GM18867 (cell line): ENCODE data around the gene OR4Q2.
"Not testable (repeated sequence)": the region's sequence is repeated elsewhere in the genome, so short reads cannot be mapped to it uniquely, and the experiment has no call there.

Source experiments
- ATAC-seq: cut with Tn5 transposase; IDR thresholded peaks from one replicate; pipeline ENCODE4 v1.9.1; 2021; ENCODE audit warnings: mild to moderate bottlenecking, moderate library complexity; ENCODE audit not compliant: unreplicated experiment

The OR4Q2 gene

DNA sequence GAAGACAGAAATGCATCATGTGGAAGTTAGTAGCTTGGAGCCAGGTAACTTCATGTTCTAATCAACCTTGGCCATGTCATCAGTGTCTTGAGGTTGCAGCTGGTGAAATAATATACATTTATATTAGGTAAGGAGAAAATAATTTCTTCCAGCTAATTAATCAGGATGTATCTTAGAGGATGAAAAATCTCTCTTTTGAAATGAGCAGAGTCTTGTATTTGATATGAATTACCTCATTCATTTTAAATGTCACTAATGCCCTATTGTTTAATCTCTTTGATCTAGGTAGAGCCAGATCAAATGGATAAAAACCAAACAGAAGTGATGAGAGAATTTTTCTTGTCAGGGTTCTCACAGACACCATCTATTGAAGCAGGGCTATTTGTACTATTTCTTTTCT is at the start of gene OR4Q2:
Gene OR4Q2, plus strand, starts transcription at position 301 of the 400 bp plus-strand sequence.
- ATAC-seq = no peak

DNA sequence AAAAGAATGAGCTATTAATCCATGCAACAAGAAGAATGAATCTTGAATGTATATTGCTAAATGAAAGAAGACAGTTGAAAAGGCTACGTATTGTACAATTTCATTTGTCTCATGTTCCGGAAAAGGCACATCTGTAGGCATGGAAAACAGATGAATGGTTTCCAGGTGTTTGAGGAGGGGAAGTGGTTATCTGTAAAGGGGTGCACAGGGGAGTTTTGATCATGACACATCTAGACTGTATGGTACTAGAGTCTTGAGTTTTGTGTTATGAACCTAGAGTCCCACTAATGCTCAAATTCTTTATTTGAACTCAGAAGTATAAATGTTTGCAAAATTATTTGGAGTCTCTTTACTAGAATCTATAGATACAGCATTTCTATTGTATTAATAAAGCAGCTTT is 32.2 kb upstream of the OR4Q2 start:
- not testable (repeated sequence) for ATAC-seq

DNA sequence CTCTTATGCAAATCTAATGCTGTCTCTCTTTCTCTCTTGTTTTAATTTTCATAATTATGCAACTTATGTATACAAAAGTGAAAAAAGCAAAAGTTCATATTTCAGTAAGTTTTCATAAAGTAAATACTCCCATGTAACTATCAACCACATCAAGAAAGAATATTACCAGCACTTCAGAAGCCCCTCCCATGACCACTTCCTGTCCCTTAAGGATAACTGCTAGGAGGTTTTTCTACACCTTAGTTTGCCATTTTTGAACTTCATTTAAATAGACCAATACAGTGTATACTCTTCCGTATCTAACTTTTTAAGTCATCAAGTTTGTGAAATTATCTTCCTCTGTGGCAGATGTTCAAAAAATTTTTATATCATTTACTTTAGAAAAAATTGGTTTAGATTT is 27.1 kb upstream of the OR4Q2 start:
- ATAC-seq = no peak

DNA sequence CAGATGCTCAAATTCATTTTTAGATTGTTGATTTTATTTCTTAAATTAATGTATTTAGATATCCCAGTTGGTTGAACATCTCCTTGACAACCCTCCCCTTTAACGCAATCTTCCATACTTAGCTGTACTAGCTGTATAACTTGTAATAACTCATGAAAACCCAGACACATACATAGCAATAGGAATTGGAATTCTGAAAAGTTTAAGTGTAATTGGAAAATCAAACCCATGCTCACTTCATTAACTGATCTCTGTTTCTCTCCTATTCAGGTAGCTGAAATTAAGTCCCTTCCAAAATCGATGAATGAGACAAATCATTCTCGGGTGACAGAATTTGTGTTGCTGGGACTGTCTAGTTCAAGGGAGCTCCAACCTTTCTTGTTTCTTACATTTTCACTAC is 26.7 kb upstream of the OR4Q2 start, which contains the start of gene OR4K15:
Gene OR4K15, plus strand, starts transcription at position 301 of the 400 bp plus-strand sequence. Its CDS starts 0 bp downstream, at position 301.
- ATAC-seq = no peak

DNA sequence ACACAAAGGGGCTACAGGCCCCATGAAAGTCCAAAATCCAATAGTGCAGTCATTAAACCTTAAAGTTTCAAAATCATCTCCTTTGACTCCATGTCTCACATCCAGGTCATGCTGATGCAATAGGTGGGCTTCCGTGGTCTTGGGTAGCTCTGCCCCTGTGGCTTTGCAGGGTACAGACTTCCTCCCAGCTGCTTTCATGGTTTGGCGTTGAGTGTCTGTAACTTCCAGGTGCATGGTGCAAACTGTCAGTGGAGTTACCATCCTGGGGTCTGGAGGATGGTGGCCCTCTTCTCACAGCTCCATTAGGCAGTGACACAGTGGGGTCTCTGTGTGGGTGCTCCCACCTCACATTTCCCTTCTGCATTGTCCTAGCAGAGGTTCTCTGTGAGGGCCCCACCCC is 8.5 kb upstream of the OR4Q2 start:
- ATAC-seq = no peak

DNA sequence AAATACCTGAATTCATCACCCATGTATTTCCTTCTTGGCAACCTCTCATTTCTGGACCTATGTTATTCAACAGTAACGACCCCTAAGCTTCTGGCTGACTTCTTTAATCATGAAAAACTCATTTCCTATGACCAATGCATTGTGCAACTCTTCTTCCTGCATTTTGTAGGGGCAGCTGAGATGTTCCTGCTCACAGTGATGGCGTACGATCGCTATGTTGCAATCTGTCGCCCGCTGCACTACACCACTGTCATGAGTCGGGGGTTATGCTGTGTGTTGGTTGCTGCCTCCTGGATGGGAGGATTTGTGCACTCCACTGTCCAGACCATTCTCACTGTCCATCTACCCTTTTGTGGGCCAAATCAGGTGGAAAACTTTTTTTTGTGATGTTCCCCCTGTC is 356 bp downstream of the OR4Q2 start:
- ATAC-seq = no peak

DNA sequence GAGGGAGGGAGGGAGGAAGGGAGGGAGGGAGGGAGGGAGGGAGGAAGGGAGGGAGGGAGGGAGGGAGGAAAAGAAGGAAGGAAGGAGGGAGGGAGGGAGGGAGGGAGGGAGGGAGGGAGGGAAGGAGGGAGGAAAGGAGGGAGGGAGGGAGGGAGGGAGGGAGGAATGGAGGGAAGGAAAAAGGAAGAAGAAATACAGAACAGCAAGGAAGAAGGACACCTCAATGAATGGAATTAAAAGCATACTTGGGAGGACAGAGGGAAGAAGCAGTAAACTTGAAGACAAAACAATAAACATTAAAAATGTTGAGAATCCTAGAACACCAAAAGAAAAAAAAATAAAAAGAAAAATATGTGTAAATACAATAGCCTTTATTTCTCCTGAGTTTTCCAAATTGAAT is 6.2 kb downstream of the OR4Q2 start:
- ATAC-seq = no peak

DNA sequence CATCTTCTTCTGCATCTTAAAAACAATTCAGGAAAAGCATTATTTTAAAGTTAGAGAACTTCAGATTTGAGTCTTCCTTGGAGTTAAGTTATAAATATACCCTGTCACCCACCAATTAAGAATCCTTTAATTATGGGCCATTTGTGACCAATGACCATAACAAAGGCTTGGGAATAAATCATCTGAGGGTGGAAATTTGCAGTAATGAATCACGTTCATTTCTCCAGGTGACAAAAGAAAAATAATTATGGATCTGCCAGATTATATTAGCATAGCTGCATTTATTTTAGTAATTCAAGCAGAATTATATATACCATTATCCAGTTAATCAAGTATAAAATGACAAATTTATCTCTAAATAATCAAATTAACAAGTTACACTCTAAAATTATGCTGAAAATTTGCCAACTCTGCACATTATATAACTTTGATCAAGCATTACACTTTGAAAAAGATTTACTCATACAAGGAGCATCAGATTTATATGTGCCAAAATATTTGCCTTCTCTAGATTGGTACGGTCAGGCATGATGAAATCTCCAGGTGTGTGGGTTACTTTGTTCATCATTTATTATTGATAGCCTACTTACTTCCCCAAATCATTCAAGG is 17.4 kb downstream of the OR4Q2 start, which contains the start of gene OR4K14:
Gene OR4K14, minus strand, starts transcription at position 51 of the 609 bp plus-strand sequence. CDS start 4,114 bp downstream, outside the sequence.
- no peak for ATAC-seq

DNA sequence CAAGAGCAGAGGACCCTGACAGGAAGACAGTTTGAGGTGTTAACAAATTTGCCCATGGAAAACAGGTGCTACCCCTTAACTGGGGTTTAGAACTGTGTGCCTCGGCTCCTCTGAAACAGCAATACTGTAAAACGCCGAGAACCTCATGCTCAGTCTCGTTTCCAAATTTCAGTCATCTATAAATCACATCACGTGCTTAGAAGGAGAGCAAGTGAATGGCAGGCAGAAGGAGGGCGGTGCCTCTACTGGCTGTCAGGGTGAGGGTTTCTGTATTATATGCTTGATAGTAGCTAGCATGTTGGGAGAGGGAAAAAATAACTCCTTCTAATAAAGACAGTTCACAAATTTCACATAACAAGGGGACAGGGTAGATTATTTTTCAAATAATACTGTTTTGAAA is 29.1 kb downstream of the OR4Q2 start:
- no peak for ATAC-seq

DNA sequence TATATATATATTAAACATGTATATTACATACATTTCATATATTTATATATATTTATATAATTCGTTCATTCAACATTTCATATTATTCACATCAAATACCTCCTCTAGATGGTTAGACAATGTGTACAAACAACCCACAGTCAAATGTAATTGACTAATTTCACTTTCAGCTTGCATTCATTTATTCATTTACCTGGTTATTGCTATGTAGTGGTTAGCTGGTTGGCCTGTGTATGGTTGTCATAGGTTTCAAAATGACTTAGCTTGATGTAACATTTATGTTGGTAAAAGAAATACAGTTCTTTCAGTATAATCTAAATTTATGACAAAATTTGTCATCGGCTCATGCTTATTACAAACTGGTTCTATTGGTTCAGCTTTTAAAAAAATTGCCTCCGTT is 33.5 kb downstream of the OR4Q2 start:
- ATAC-seq = no peak

DNA sequence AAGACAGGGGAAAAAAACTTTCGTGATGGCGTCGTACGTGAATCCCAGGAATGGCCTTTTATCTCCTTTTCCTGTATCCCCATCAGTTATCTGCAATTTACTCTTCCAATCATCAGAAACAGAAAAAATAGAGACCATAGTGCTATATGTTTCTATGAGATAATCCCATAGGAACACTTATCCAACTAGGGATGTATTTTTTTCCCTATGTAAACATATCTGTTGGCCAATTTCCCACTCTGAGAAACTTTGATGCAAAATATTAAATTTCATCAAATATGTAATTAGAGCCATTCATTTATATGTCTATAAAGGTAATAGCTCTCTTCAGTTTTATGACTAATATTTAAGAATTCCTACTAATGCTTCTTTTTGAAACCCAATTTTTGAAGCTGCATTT is 34.0 kb downstream of the OR4Q2 start, which contains the start of gene OR4K13:
Gene OR4K13, minus strand, starts transcription at position 101 of the 400 bp plus-strand sequence. CDS start 1,280 bp downstream, outside the sequence.
- ATAC-seq = no peak

DNA sequence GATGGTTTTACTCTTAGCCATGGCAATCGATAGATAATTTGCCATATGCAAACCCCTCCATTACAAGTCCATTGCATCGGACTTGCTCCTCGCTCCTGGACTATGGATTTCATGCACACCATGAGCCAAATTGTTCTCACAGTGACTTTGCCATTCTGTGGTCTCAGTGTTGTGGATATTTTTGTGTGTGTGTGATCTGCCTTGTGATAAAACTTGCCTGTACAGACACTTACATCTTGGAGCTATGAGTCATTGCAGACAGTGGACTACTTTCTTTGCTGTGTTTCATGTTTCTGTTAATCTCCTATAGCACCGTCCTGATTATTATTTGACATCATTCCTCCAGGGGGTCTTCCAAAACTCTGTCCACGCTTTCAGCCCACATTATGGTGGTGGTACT is 42.3 kb downstream of the OR4Q2 start:
- no peak for ATAC-seq

DNA sequence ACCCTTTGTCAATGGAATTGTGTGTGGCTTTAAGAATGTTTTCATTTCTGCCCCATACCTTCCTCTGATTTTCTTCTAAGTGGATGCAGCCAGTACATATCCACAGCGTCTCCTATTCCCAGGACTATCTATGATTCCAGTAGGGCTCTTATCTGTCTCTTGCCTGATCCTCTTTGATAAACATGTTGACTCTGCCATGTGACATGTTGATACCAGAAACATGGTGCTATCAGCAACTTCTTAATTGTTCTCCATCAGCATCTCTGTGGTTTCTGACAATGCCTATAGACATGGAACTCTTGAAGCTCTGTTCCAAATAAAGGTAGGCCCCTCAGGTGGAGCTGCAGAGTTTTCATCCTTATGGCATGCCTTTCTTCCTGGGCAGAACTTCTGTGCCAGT is 46.2 kb downstream of the OR4Q2 start:
- ATAC-seq = no peak
